Measurements from ENCODE around the gene EXD2. TPM values are rescaled to one million over a fixed set of nuclear protein-coding genes. Genes with fewer than 3 reads are reported as not detected.

Gene EXD2
- total and polyA plus RNA-seq, 2 of the 13 experiments (the other 11 are each of a cell fraction or from before 2014, with no cell fraction given), result 9.5 to 15.1 TPM

GRCh38 chr14:69291396-69291795 lies 100.1 kb downstream of the EXD2 start:
- H3K4me2 ChIP-seq (ENCODE audit: low read depth, low read length), result no peak overlapping the region
- H3K4me3 ChIP-seq (replicated peaks in 1 of 3; ENCODE audit: insufficient read depth in 1 of 3, low read depth in 2 of 3, low read length in 3 of 3), result no peak overlapping the region
- DNase-seq (ENCODE audit: low spot score) (no peak), FAIRE-seq (no peak), ATAC-seq (no peak)
- H3K9me3 ChIP-seq (ENCODE audit: low read length), result no peaks in the 10 kb centered on the region
- TF ChIP-seq SATB2 (CRISPR knock-in tag; IDR thresholded peaks at IDR 0.05) (no peak), ZNF816 (CRISPR knock-in tag; IDR thresholded peaks at IDR 0.05; ENCODE audit: borderline replicate concordance) (no peak), IKZF4 (CRISPR knock-in tag; IDR thresholded peaks at IDR 0.05; ENCODE audit: borderline replicate concordance, low read depth, not compliant biosample characterization) (no peak), ZIK1 (CRISPR knock-in tag; IDR thresholded peaks at IDR 0.05; ENCODE audit: borderline replicate concordance, low read depth) (no peak)
- ChIA-PET CTCF (ENCODE audit: low intra/inter-chr PET ratio, low total read pairs) (no interaction called here), POLR2A (no interaction called here)
- no peaks in the 10 kb centered on the region for H4K20me1 ChIP-seq (ENCODE audit: insufficient read depth, low read length)
- H3K27me3 ChIP-seq (ENCODE audit: control insufficient read depth in 1 of 2, insufficient read depth in 2 of 2, low read length in 2 of 2), result 0 out of 5 replicates have a peak, but pooled peaks cover 0 to 2% of the 10 kb centered on the region in 2 experiments
- H3K4me1 ChIP-seq (ENCODE audit: insufficient read depth, low read length), result peaks cover 20% of the 10 kb centered on the region
- H3K9ac ChIP-seq (ENCODE audit: insufficient read depth, low read depth, low read length), result no peak overlapping the region
- in situ Hi-C loops (cut with HindIII; ENCODE audit: extremely low pct_ligation_motif_present, low pct_unique_long_range_greater_than_20kb), result no loop called here
- WGBS (ENCODE audit: low lambda C conversion rate), result 14% methylated on average over 3 of the region's 5 CpGs
- no peak overlapping the region for H2AFZ ChIP-seq (ENCODE audit: low read length)
- H3K27ac ChIP-seq (ENCODE audit: extremely low read length, insufficient read depth, low read length), result no peak overlapping the region
- no TSS peak for BruUV-seq (replicated peaks)
- intact Hi-C loops (cut with micrococcal nuclease; ENCODE audit: unreplicated experiment), result no loop called here
- H3K79me2 ChIP-seq (ENCODE audit: insufficient read depth, low read length), result no peaks in the 10 kb centered on the region
- H3K36me3 ChIP-seq (replicated peaks in 1 of 2; ENCODE audit: control insufficient read depth in 1 of 2, insufficient read depth in 2 of 2, low read length in 2 of 2), result no peaks in the 10 kb centered on the region

DNA sequence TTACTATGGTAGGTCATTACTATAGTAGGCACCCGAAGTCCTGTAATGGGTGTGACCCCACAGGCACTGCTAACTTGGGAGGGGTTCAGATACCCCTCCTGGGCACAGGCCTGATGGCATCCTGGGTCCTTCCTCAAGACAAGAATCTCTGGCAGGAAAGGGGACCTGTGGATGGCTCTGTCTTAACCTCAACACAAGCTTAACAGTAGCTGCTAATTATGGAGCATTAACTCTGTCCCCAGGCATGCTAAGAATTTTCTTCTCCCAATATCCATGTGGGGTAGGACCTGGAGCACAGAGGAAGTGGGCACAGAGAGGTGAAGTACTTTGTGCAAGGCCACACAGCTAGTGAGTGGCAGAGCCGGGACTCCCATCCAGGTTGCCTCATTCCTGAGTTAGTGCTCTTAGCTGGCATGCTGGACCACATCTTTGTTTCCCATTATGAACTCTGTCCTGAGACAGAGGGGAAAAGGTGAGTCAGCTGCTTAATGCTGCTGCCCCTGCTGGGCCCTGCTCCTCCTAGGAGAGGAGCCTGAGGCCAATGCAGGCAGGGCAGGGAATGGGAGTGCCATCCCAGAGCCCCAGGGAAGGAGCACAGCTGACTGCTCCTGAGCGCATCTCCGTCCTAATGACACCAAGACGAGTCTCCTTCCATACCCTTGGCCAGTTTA lies 100.7 kb downstream of the EXD2 start:
- 50% methylated on average over 2 of the region's 5 CpGs for whole genome bisulfite sequencing (ENCODE audit: low lambda C conversion rate)
- no peak for DNase-seq (ENCODE audit: low spot score)
- no peaks in the 10 kb centered on the region for H3K36me3 ChIP-seq (replicated peaks in 1 of 2; ENCODE audit: control insufficient read depth in 1 of 2, insufficient read depth in 2 of 2, low read length in 2 of 2)
- no peak overlapping the region for H3K4me3 ChIP-seq (replicated peaks in 1 of 3; ENCODE audit: insufficient read depth in 1 of 3, low read depth in 2 of 3, low read length in 3 of 3)
- H3K27ac ChIP-seq (ENCODE audit: extremely low read length, insufficient read depth, low read length), result no peak overlapping the region
- H3K9ac ChIP-seq (ENCODE audit: insufficient read depth, low read depth, low read length), result no peak overlapping the region
- no peak for TF ChIP-seq KDM1A (CRISPR knock-in tag; IDR thresholded peaks at IDR 0.05)
- TF ChIP-seq ZNF768 (CRISPR knock-in tag; IDR thresholded peaks at IDR 0.05), result peak; percentile 84
- no peak for TF ChIP-seq ZNF414 (CRISPR knock-in tag; IDR thresholded peaks at IDR 0.05)
- H3K9me3 ChIP-seq (ENCODE audit: low read length), result no peaks in the 10 kb centered on the region
- peaks cover 20% of the 10 kb centered on the region for H3K4me1 ChIP-seq (ENCODE audit: insufficient read depth, low read length)
- H2AFZ ChIP-seq (ENCODE audit: low read length), result no peak overlapping the region
- ATAC-seq, result no peak
- FAIRE-seq, result no peak
- POLR2A ChIA-PET, result no interaction called here
- H4K20me1 ChIP-seq (ENCODE audit: insufficient read depth, low read length), result no peaks in the 10 kb centered on the region
- H3K27me3 ChIP-seq (ENCODE audit: control insufficient read depth in 1 of 2, insufficient read depth in 2 of 2, low read length in 2 of 2), result 0 out of 5 replicates have a peak, but pooled peaks cover 0 to 2% of the 10 kb centered on the region in 2 experiments
- H3K4me2 ChIP-seq (ENCODE audit: low read depth, low read length), result no peak overlapping the region
- in situ Hi-C loops (cut with HindIII; ENCODE audit: extremely low pct_ligation_motif_present, low pct_unique_long_range_greater_than_20kb) (no loop called here), intact Hi-C loops (cut with micrococcal nuclease; ENCODE audit: unreplicated experiment) (no loop called here)
- CTCF ChIA-PET (ENCODE audit: low intra/inter-chr PET ratio, low total read pairs), result no interaction called here
- H3K79me2 ChIP-seq (ENCODE audit: insufficient read depth, low read length), result no peaks in the 10 kb centered on the region
- BruUV-seq (replicated peaks), result no TSS peak

Small RNA genes within 50 kb of the gene (small RNA-seq; reads per million reads assigned to genes)
- 0 reads per million in 3 experiments for gene RF00019 (ENCODE audit: insufficient read depth in 2 of 3, insufficient read length in 3 of 3, low read depth in 2 of 3, low replicate concordance in 1 of 3)

Other genes starting within 250 kb of the EXD2 start
- gene ACTN1, start 212.2 kb upstream of the EXD2 start, total RNA-seq (2016; rRNA removed; fragmentation: Illumina TruSeq; extraction: Trizol), result 58.6 and 62.4 TPM in 2 replicates
- gene ACTN1, start 212.2 kb upstream of the EXD2 start, polyA plus RNA-seq (2011; rRNA removed), result 152 and 162 TPM in 2 replicates
- 11.3 and 13.4 TPM in 2 replicates for gene DCAF5, start 38.4 kb upstream of the EXD2 start, total RNA-seq (2016; rRNA removed; fragmentation: Illumina TruSeq; extraction: Trizol)
- 31.6 and 35.3 TPM in 2 replicates for gene DCAF5, start 38.4 kb upstream of the EXD2 start, polyA plus RNA-seq (2011; rRNA removed)
- 0.36 and 0.82 TPM in 2 replicates for gene GALNT16, start 68.7 kb downstream of the EXD2 start, total RNA-seq (2016; rRNA removed; fragmentation: Illumina TruSeq; extraction: Trizol)
- 0.54 and 0.55 TPM in 2 replicates for gene GALNT16, start 68.7 kb downstream of the EXD2 start, polyA plus RNA-seq (2011; rRNA removed)
- 341 and 491 TPM in 2 replicates for gene ERH, start 206.8 kb downstream of the EXD2 start, total RNA-seq (2016; rRNA removed; fragmentation: Illumina TruSeq; extraction: Trizol)
- gene ERH, start 206.8 kb downstream of the EXD2 start, polyA plus RNA-seq (2011; rRNA removed), result 75.8 and 105 TPM in 2 replicates
- 63.8 and 69.5 TPM in 2 replicates for gene SLC39A9, start 207.2 kb downstream of the EXD2 start, total RNA-seq (2016; rRNA removed; fragmentation: Illumina TruSeq; extraction: Trizol)
- gene SLC39A9, start 207.2 kb downstream of the EXD2 start, polyA plus RNA-seq (2011; rRNA removed), result 45.5 and 46.6 TPM in 2 replicates

Measured in HepG2 (cell line).